IPS-18a (cell line): ENCODE measurements around the gene CHRM4.

Experiments used
- H3K27ac ChIP-seq: one replicate; pipeline ENCODE4 v1.5.1; 2013; ENCODE audit warnings: low read length
- H3K27me3 ChIP-seq: one replicate; pipeline ENCODE4 v1.6.1; 2013; ENCODE audit warnings: mild to moderate bottlenecking, low read length; ENCODE audit not compliant: control insufficient read depth, insufficient read depth
- H3K36me3 ChIP-seq: one replicate; pipeline ENCODE4 v1.6.1; 2013; ENCODE audit warnings: low read depth, low read length; ENCODE audit not compliant: control insufficient read depth
- H3K4me1 ChIP-seq: one replicate; pipeline ENCODE4 v1.6.1; 2013; ENCODE audit warnings: low read depth, low read length; ENCODE audit not compliant: control insufficient read depth
- H3K4me3 ChIP-seq: one replicate; pipeline ENCODE4 v1.5.1; 2013; ENCODE audit warnings: low read length
- H3K9ac ChIP-seq: one replicate; pipeline ENCODE4 v1.6.1; 2013; ENCODE audit warnings: mild to moderate bottlenecking, low read length, moderate library complexity
- H3K9me3 ChIP-seq: one replicate; pipeline ENCODE4 v1.6.1; 2013; ENCODE audit warnings: low read depth, low read length; ENCODE audit not compliant: control insufficient read depth

Gene CHRM4

GRCh38 chr11:46420513-46420912, 28.9 kb upstream of the CHRM4 start:
- H3K27ac ChIP-seq, result no peak overlapping the region
- peaks cover 7% of the 10 kb centered on the region for H3K4me1 ChIP-seq
- H3K27me3 ChIP-seq, result no peaks in the 10 kb centered on the region
- peaks cover 11% of the 10 kb centered on the region for H3K36me3 ChIP-seq
- no peak overlapping the region for H3K4me3 ChIP-seq
- no peaks in the 10 kb centered on the region for H3K9me3 ChIP-seq
- H3K9ac ChIP-seq, result no peak overlapping the region

- H3K27ac ChIP-seq, result no peak overlapping the region
- no peak overlapping the region for H3K4me3 ChIP-seq
- H3K9ac ChIP-seq, result no peak overlapping the region
- H3K36me3 ChIP-seq, result peaks cover 16% of the 10 kb centered on the region
- H3K4me1 ChIP-seq, result peaks cover 7% of the 10 kb centered on the region
- no peaks in the 10 kb centered on the region for H3K9me3 ChIP-seq
- H3K27me3 ChIP-seq, result no peaks in the 10 kb centered on the region
These were observed 27.2 kb upstream of the CHRM4 start for GRCh38 chr11:46418751-46419150.

- Histone ChIP-seq H3K4me3 (no peak overlapping the region), H3K4me1 (peaks cover 7% of the 10 kb centered on the region), H3K27me3 (no peaks in the 10 kb centered on the region), H3K36me3 (peaks cover 20% of the 10 kb centered on the region), H3K9me3 (no peaks in the 10 kb centered on the region), H3K9ac (no peak overlapping the region), H3K27ac (no peak overlapping the region)
These were observed 26.1 kb upstream of the CHRM4 start for GRCh38 chr11:46417711-46418110.

- no peak overlapping the region for H3K27ac ChIP-seq
- H3K9me3 ChIP-seq, result no peaks in the 10 kb centered on the region
- no peaks in the 10 kb centered on the region for H3K27me3 ChIP-seq
- peaks cover 7% of the 10 kb centered on the region for H3K4me1 ChIP-seq
- peaks cover 14% of the 10 kb centered on the region for H3K36me3 ChIP-seq
- H3K9ac ChIP-seq, result no peak overlapping the region
- H3K4me3 ChIP-seq, result no peak overlapping the region
These were observed 23.3 kb upstream of the CHRM4 start for GRCh38 chr11:46414879-46415278.

GRCh38 chr11:46414466-46414796, 22.9 kb upstream of the CHRM4 start:
- Histone ChIP-seq H3K4me1 (peaks cover 7% of the 10 kb centered on the region), H3K36me3 (peaks cover 18% of the 10 kb centered on the region), H3K27me3 (no peaks in the 10 kb centered on the region), H3K9ac (no peak overlapping the region), H3K4me3 (no peak overlapping the region), H3K9me3 (no peaks in the 10 kb centered on the region), H3K27ac (no peak overlapping the region)

GRCh38 chr11:46413760-46414465, 22.3 kb upstream of the CHRM4 start:
- Histone ChIP-seq H3K36me3 (peaks cover 21% of the 10 kb centered on the region), H3K4me1 (peaks cover 7% of the 10 kb centered on the region), H3K27ac (no peak overlapping the region)

GRCh38 chr11:46410021-46410420, 18.4 kb upstream of the CHRM4 start:
- Histone ChIP-seq H3K4me3 (no peak overlapping the region), H3K9ac (no peak overlapping the region), H3K27ac (no peak overlapping the region), H3K4me1 (no peaks in the 10 kb centered on the region), H3K9me3 (no peaks in the 10 kb centered on the region), H3K36me3 (peaks cover 29% of the 10 kb centered on the region), H3K27me3 (no peaks in the 10 kb centered on the region)

More at GRCh38 chr11:46413760-46414465, 22.3 kb upstream of the CHRM4 start:
- Histone ChIP-seq H3K9me3 (no peaks in the 10 kb centered on the region), H3K27me3 (no peaks in the 10 kb centered on the region), H3K4me3 (no peak overlapping the region), H3K9ac (no peak overlapping the region)

GRCh38 chr11:46408407-46408986, 16.9 kb upstream of the CHRM4 start:
- H3K27ac ChIP-seq, result no peak overlapping the region
- H3K36me3 ChIP-seq, result peaks cover 29% of the 10 kb centered on the region
- H3K9me3 ChIP-seq, result no peaks in the 10 kb centered on the region
- no peak overlapping the region for H3K9ac ChIP-seq
- no peak overlapping the region for H3K4me3 ChIP-seq
- H3K27me3 ChIP-seq, result no peaks in the 10 kb centered on the region
- no peaks in the 10 kb centered on the region for H3K4me1 ChIP-seq

- H3K27ac ChIP-seq, result no peak overlapping the region
- H3K9me3 ChIP-seq, result no peaks in the 10 kb centered on the region
- no peak overlapping the region for H3K9ac ChIP-seq
- no peaks in the 10 kb centered on the region for H3K4me1 ChIP-seq
- H3K27me3 ChIP-seq, result no peaks in the 10 kb centered on the region
- H3K4me3 ChIP-seq, result no peak overlapping the region
- H3K36me3 ChIP-seq, result peaks cover 25% of the 10 kb centered on the region
These were observed 16.1 kb upstream of the CHRM4 start for GRCh38 chr11:46407635-46408034.

GRCh38 chr11:46404476-46405017, 13.0 kb upstream of the CHRM4 start:
- Histone ChIP-seq H3K4me1 (no peaks in the 10 kb centered on the region), H3K36me3 (peaks cover 22% of the 10 kb centered on the region), H3K4me3 (no peak overlapping the region), H3K27ac (no peak overlapping the region), H3K9me3 (no peaks in the 10 kb centered on the region), H3K9ac (no peak overlapping the region), H3K27me3 (no peaks in the 10 kb centered on the region)

GRCh38 chr11:46402957-46403902, 11.7 kb upstream of the CHRM4 start:
- Histone ChIP-seq H3K4me3 (no peak overlapping the region), H3K36me3 (peaks cover 11% of the 10 kb centered on the region), H3K27ac (no peak overlapping the region), H3K9ac (no peak overlapping the region), H3K4me1 (no peaks in the 10 kb centered on the region), H3K27me3 (no peaks in the 10 kb centered on the region), H3K9me3 (no peaks in the 10 kb centered on the region)
